Testis (tissue), 3 donors: ENCODE results near the gene TTC3. TPM values are rescaled to one million over a fixed set of nuclear protein-coding genes. Genes with fewer than 3 reads are reported as not detected.
"Not testable (repeated sequence)": the region's sequence is repeated elsewhere in the genome, so short reads cannot be mapped to it uniquely, and the experiment has no call there.

Experiments
- DNase-seq: peaks from one replicate; pipeline ENCODE4 v3.0.0-alpha.2; 2019
- H3K27ac ChIP-seq, 2 donors: fragments of 200-600 bp; sonication (generic); one replicate each; pipeline ENCODE4 v1.5.1; 2019
- H3K27me3 ChIP-seq: fragments of 200-600 bp; sonication (generic); one replicate; pipeline ENCODE4 v1.5.1; 2019
- H3K36me3 ChIP-seq: fragments of 200-600 bp; sonication (generic); one replicate; pipeline ENCODE4 v1.5.1; 2017; ENCODE audit warnings: low read depth; ENCODE audit errors: missing control alignments
- H3K4me1 ChIP-seq: fragments of 200-600 bp; sonication (generic); one replicate; pipeline ENCODE4 v1.5.1; 2019
- H3K4me3 ChIP-seq, 2 donors: fragments of 200-600 bp; sonication (generic); one replicate each; pipeline ENCODE4 v1.5.1; 2017 to 2019
- H3K9me3 ChIP-seq: fragments of 200-600 bp; sonication (generic); one replicate; pipeline ENCODE4 v1.5.1; 2017
- POLR2A ChIP-seq: fragments of 450-650 bp; IDR thresholded peaks from one replicate; pipeline ENCODE4 v1.6.1; 2017; ENCODE audit warnings: antibody characterized with exemption, mild to moderate bottlenecking, moderate library complexity
- WGBS, 2 donors: methylation state at CpG; one replicate each; pipeline ENCODE4 v1.1.5; 2018; 5-methylcytosine and 5-hydroxymethylcytosine counted together
- intact Hi-C: fragments of 100-400 bp; cut with DNase I; formaldehyde crosslinking; loops from one replicate; pipeline ENCODE4 v1.15.1; 2023; ENCODE audit warnings: low total_unique reads
- polyA plus RNA-seq: library from polyadenylated mRNA; stranded (reverse); fragments of 350-450 nt; fragmentation: Illumina TruSeq; extraction: RNeasy Lipid Tissue Mini Kit (QIAGEN cat#74804); gene quantifications from one replicate; pipeline ENCODE4 v1.2.3, GENCODE V29; 2014; ENCODE audit warnings: low read depth, low replicate concordance; ENCODE audit not compliant: insufficient read depth
- total RNA-seq, 2 donors: library from RNA; depleted of rRNA; stranded (reverse); fragments of >200 nt; gene quantifications; one replicate each; pipeline ENCODE4 v1.2.3, GENCODE V29; 2016
- TF ChIP-seq, protein P1 (sequence below), 3 experiments: fragments of 450-650 bp in 2 of 3; fragments of 200-600 bp in 1 of 3; sonication (generic) in 1 of 3; IDR thresholded peaks; one replicate each; pipeline ENCODE4 v1.5.1; 2016 to 2019; ENCODE audit warnings: antibody characterized with exemption in 3 of 3, mild to moderate bottlenecking in 2 of 3, moderate library complexity in 1 of 3

The TTC3 gene
- total and polyA plus RNA-seq, 3 donors from 2014 or later, result 70.7 to 181 (median 154) TPM

DNA sequence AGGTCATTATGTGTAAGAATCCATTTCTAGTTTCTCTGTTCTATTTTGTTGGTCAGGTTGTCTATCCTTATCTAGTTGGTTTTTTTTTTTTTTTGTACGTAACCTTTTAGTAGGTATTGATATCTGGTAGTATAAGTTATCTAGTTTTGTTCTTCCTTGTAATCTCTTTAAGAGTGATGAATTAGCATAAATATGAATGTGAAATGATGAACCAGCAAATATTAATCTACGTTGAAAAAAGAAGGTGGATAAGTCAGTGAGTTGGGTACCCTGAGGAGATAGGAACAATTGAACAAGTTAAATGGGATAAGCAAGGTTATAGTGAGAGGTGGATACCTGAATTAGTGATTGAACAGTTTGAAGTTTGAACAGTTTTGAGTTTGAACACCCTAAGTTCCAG is 33.9 kb downstream of the TTC3 start:
- Histone ChIP-seq H3K27ac (no peak overlapping the region), H3K4me1 (no peaks in the 10 kb centered on the region), H3K27me3 (no peaks in the 10 kb centered on the region), H3K4me3 (no peak overlapping the region), H3K9me3 (no peaks in the 10 kb centered on the region), H3K36me3 (no peaks in the 10 kb centered on the region)
- intact Hi-C loops, result no loop called here
- DNase-seq, result no peak
- WGBS, 2 donors, result 97 to 98% methylated on average over 2 of the region's 2 CpGs
- TF ChIP-seq, protein P1, sequence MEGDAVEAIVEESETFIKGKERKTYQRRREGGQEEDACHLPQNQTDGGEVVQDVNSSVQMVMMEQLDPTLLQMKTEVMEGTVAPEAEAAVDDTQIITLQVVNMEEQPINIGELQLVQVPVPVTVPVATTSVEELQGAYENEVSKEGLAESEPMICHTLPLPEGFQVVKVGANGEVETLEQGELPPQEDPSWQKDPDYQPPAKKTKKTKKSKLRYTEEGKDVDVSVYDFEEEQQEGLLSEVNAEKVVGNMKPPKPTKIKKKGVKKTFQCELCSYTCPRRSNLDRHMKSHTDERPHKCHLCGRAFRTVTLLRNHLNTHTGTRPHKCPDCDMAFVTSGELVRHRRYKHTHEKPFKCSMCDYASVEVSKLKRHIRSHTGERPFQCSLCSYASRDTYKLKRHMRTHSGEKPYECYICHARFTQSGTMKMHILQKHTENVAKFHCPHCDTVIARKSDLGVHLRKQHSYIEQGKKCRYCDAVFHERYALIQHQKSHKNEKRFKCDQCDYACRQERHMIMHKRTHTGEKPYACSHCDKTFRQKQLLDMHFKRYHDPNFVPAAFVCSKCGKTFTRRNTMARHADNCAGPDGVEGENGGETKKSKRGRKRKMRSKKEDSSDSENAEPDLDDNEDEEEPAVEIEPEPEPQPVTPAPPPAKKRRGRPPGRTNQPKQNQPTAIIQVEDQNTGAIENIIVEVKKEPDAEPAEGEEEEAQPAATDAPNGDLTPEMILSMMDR (IDR thresholded peaks at IDR 0.05), result no peak
- TF ChIP-seq POLR2A, result no peak

- H3K4me3 ChIP-seq, H3K36me3 ChIP-seq, DNase-seq, H3K27ac ChIP-seq, H3K27me3 ChIP-seq, H3K4me1 ChIP-seq, H3K9me3 ChIP-seq, intact Hi-C loops: not testable (repeated sequence)
- 91 to 98% methylated on average over 6 of the region's 6 CpGs for WGBS, 2 donors
These were observed 38.0 kb downstream of the TTC3 start for GRCh38 chr21:37111029-37111428.

GRCh38 chr21:37114301-37114700 is 41.2 kb downstream of the TTC3 start:
- H3K36me3 ChIP-seq, H3K9me3 ChIP-seq, H3K4me3 ChIP-seq, H3K27me3 ChIP-seq, DNase-seq, H3K27ac ChIP-seq, H3K4me1 ChIP-seq, intact Hi-C loops: not testable (repeated sequence)
- WGBS, 2 donors, result 90 to 93% methylated on average over 1 to 3 of the region's 3 CpGs

DNA sequence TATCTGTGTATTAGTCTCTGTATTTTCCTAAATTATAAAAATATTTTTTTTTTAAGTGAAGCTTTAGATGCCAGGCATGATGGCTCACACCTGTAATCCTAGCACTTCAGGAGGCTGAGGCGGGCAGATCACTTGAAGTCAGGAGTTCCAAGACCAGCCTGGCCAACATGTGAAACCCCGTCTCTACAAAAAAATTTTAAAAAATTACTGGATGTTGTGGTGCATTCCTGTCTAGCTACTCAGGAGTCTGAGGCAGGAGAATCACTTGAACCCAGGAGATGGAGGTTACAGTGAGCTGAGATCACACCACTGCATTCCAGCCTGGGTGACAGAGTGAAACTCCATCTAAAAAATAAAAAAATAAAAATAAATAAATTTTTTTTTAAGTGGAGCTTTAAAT is 43.4 kb downstream of the TTC3 start:
- 93 to 95% methylated on average over 2 of the region's 2 CpGs for WGBS, 2 donors
- H3K4me3 ChIP-seq, DNase-seq, H3K27ac ChIP-seq, H3K27me3 ChIP-seq, H3K9me3 ChIP-seq, H3K36me3 ChIP-seq, H3K4me1 ChIP-seq, intact Hi-C loops: not testable (repeated sequence)

GRCh38 chr21:37117204-37117603 is 44.1 kb downstream of the TTC3 start:
- intact Hi-C loops, result no loop called here
- Histone ChIP-seq H3K36me3 (no peaks in the 10 kb centered on the region), H3K4me1 (no peaks in the 10 kb centered on the region), H3K4me3 (no peak overlapping the region), H3K27me3 (no peaks in the 10 kb centered on the region), H3K9me3 (no peaks in the 10 kb centered on the region), H3K27ac (no peak overlapping the region)
- DNase-seq, result no peak
- no peak for TF ChIP-seq POLR2A
- TF ChIP-seq, protein P1 (IDR thresholded peaks at IDR 0.05), result no peak

DNA sequence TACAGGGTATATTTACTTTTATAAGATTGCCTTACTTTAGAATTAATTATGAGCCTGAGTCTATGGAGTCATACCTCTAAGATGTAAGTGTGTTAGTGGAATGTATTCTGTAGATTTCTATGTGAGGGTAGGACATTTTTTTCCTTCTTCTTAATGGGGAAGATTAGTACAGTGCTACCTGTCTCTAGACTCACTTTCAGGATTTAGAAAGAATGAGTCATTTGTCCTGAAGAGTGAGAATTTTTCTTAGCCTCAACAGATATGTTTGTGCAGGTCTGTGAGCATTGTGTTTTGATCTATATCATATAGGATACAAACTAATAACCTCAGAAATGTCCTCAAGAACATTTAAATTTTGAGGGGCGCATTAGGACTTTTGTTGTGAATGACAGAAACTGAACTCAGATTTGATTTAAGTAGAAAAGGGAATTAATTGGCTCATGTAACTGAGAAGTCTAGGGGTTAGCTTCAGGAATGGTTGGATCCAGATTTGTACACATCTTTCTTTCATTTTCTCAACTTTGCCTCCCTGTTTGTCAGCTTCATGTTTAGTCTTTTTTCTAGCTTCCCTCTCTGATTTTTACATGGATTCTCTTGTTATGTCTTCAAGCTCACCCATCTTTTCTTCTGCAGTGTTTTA is 45.3 kb downstream of the TTC3 start:
- TF ChIP-seq POLR2A, result no peak
- TF ChIP-seq, protein P1 (IDR thresholded peaks at IDR 0.05), result no peak
- H3K4me3 ChIP-seq, result no peak overlapping the region
- no peaks in the 10 kb centered on the region for H3K27me3 ChIP-seq
- H3K27ac ChIP-seq, result no peak overlapping the region
- intact Hi-C loops, result no loop called here
- H3K4me1 ChIP-seq, result no peaks in the 10 kb centered on the region
- H3K36me3 ChIP-seq, result no peaks in the 10 kb centered on the region
- no peaks in the 10 kb centered on the region for H3K9me3 ChIP-seq
- DNase-seq, result no peak
- WGBS, 2 donors, result 65 to 100% methylated on average over 1 of the region's 1 CpG
